Stimulated activated CD4-positive, alpha-beta T cell treated with anti-CD3 and anti-CD28 coated beads, Interleukin-4, amount 100 ng/mL, for 1 hour (primary cell): Measurements from ENCODE around the gene ARHGAP21.
A peak's percentile ranks its signal among the peaks of the same experiment; 100 is the strongest.
"Not testable (repeated sequence)": the region's sequence is repeated elsewhere in the genome, so short reads cannot be mapped to it uniquely, and the experiment has no call there.

ENCODE experiments used
- DNase-seq: peaks from one replicate; pipeline ENCODE4 v3.0.0-alpha.2; 2020

Gene ARHGAP21

GRCh38 chr10:24723788-24724380 lies at the start of gene ARHGAP21:
ARHGAP21 (minus strand) TSS chr10:24723887; CDS start chr10:24721899, 1,988 bp downstream.
- peak; percentile 41 for DNase-seq

DNA sequence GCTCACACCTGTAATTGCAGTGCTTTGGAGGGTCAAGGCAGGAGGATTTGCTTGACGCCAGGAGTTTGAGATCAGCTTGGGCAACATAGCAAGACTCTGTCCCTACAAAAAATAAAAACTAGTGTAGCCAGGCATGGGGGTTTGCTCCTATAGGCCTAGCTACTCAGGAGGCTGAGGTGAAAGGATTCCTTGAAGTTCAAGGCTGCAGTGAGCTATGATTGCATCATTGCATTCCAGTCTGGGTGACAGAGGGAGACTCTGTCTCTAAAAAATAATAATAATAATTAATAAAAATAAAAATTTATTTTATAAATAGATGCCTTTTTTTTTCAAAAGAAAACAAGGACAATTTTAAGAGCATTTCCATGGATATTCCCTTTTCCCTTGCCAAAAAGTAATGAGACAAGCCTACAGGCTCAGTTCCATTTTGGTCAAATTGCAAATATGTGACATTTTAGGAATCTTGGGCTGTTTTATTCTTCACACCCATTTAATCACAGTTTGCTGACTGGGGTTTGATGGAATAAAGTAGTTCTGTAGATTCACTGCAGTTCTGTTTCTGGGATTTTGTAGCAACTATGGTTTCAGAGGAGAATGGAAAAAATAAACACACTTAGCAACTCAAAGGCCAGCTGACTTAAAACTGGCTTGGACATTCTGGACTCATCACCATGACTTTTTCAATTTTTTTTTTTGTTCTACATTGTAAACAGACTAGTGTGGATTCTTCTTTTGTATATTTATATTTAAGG lies 48.4 kb upstream of the ARHGAP21 start:
- no peak for DNase-seq

DNA sequence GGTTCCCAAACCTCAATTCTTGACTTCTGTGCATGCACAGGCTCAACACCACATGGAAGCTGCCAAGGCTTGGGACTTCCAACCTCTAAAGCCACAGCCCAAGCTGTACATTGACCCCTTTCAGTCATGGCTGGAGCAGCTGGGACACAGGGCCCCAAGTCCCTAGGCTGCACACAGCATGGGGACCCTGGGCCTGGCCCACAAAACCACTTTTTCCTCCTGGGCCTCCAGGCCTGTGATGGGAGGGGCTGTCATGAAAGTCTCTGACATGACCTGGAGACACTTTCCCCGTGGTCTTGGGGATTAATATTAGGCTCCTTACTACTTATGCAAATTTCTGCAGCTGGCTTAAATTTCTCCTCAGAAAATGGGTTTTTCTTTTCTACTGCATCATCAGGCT lies 41.3 kb upstream of the ARHGAP21 start:
- DNase-seq = not testable (repeated sequence)

GRCh38 chr10:24762966-24763623 lies 39.4 kb upstream of the ARHGAP21 start:
- DNase-seq = no peak

- DNase-seq = no peak
These were observed 38.7 kb upstream of the ARHGAP21 start for GRCh38 chr10:24762161-24762924.

GRCh38 chr10:24759672-24760071 lies 36.0 kb upstream of the ARHGAP21 start:
- DNase-seq = no peak

DNA sequence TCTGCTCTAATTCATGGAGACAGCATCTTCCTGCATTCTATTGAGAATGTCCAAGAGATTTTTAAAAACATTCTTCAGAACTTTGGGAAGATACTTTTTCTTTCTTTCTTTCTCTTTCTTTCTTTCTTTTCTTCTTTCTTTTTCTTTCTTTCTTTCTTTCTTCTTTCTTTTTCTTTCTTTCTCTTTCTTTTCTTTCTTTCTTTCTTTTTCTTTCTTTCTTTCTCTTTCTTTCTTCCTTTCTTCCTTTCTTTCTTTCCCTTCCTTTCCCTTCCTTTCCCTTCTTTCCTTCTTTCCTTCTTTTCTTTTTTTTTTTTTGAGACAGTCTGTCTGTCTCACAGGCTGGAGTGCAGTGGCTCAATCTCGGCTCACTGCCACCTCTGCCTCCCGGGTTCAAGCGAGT lies 34.6 kb upstream of the ARHGAP21 start:
- DNase-seq = not testable (repeated sequence)

- no peak for DNase-seq
These were observed 32.6 kb upstream of the ARHGAP21 start for GRCh38 chr10:24756283-24756682.

DNA sequence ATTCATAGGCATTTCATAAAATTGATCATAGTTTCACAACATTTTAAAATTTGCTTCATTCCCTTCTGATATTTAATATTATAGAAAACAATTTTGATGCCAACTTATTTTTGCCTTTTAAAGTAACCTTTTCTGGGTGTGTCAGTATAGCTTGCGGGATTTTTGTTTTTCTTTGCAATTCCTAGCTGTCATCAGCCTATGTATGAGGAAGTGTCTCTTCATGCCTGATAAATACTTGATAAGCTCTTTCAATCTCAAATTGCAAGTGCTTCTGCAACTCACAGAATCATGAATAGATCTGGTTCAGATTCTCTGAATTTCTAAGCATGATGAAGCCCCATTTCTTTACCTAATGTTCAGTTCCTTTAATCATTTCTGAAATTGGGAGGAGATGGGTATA lies 28.0 kb upstream of the ARHGAP21 start:
- DNase-seq = no peak

- no peak for DNase-seq
These were observed 27.0 kb upstream of the ARHGAP21 start for GRCh38 chr10:24750695-24751094.

GRCh38 chr10:24748214-24748613 lies 24.5 kb upstream of the ARHGAP21 start:
- no peak for DNase-seq

GRCh38 chr10:24744946-24745345 lies 21.3 kb upstream of the ARHGAP21 start:
- no peak for DNase-seq

DNA sequence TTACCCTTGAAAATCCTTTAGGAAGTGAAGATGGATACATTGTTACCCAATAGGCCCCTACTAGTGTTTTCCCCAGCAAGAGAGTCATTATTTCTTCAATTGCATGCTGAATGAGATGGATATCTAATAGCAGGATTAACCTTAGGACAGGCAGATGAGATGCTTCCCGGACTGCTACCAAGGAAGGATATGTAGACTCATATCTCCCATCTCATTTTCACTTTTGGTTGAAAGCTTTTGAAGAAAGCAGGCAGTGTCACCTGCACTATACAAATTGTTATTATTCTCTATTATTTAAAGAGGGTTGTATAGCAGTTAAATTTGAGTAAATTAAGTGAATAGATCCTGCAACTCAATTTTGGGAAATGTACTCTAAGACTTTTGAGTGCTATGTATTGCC lies 17.0 kb upstream of the ARHGAP21 start:
- DNase-seq = no peak

GRCh38 chr10:24737001-24737400 lies 13.3 kb upstream of the ARHGAP21 start:
- no peak for DNase-seq

GRCh38 chr10:24731942-24732341 lies 8.3 kb upstream of the ARHGAP21 start:
- DNase-seq = no peak

- no peak for DNase-seq
These were observed 7.1 kb upstream of the ARHGAP21 start for GRCh38 chr10:24730811-24731210.

DNA sequence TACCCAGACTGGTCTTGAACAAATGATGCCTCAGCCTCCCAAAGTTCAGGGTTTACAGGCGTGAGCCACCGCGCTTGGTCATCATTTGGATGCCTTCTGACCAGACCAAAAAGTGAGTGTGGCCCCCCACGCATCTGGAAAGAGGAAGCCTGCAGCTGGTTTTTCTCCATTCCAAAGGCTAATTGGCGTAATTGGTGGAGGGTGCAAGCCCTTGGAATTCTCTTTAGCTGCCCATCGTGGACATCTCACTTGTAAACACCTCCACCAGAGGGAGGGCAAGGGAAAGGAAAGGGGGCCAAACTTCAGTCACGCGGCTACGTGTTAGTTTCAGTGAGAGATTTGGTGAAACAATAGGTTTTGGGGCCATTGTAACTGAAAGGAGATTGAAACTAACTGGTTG lies 4.1 kb upstream of the ARHGAP21 start:
- DNase-seq = no peak

DNA sequence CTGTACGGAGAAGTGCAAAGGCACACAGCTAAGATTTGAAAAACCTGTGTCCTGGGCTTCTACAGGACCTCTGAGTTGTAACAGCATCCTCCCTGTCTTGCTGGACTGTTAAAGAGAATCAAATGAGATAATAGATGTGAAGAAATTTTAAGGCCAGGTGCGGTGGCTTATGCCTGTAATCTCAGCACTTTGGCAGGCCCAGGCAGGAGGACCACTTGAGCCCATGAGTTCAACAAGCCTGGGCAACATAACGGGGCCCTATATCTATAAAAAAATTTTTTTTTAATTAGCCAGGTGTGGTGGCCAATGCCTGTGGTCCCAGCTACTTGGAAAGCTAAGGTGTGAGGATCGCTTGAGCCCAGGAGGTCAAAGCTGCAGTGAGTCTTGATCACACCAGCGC lies 2.9 kb upstream of the ARHGAP21 start:
- DNase-seq = no peak

- DNase-seq = not testable (repeated sequence)
These were observed 2.3 kb upstream of the ARHGAP21 start for GRCh38 chr10:24726029-24726428.

DNA sequence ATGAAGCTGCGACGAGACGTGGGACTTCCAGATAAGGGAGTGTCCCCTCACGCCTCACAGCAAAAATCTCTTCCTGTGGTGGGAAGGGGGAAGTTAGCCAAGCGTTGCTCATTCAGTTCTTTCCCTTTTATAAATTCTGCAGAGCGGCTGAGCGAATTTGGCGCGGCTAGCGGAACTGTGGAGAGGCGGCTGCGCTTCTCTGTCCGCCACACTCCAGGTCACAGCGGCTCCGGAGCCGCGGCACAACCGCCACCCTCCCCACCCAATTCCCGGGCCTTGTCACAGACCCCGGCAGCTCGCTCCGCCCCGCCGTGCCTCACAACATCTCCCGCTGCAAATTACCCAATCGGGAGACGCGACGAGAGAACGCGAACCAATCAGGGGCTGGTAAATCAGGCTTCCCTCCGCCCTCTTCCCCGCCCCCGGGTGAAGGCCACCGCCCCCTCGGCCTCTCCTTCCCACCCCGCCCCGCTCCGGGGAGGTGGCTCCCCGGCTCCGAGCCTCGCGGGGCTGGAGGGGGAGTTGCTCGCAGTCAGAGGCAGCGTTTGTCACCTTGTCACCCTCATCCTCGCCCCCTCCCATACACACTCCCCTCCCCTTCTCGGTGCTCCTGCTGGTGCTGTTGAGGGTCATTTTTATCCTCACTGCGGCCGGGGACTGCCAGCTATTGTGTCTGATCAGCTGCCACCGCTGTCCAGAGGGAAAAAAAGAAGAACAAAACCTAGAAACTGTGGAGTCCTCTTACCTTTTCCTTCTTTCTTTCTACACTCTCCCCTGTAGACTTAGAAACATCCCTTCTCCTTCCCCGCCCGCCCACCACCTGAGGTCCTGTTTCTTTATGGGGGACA lies 918 bp upstream of the ARHGAP21 start:
- DNase-seq = peak; percentile 95

DNA sequence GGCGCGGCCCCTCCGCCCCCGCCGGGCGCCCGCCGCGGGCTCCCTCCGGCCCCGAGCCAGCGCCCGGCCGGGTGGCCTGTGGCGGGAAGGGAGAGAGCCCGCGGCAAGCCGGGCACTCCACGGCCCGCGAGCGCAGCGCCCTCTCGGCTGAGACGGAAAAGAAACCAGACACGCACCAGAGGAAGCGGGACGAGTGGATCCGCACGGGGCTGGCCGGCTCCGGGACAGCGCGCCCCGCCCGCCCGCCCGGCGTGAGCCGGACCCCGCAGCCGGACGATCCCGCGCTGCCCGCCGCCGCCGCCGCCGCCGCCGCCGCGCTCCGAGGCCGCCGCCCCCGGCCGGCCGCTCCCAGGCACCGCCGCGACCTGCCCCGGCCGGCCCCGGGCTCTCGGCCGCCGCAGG lies 300 bp downstream of the ARHGAP21 start:
- peak; percentile 24 for DNase-seq

DNA sequence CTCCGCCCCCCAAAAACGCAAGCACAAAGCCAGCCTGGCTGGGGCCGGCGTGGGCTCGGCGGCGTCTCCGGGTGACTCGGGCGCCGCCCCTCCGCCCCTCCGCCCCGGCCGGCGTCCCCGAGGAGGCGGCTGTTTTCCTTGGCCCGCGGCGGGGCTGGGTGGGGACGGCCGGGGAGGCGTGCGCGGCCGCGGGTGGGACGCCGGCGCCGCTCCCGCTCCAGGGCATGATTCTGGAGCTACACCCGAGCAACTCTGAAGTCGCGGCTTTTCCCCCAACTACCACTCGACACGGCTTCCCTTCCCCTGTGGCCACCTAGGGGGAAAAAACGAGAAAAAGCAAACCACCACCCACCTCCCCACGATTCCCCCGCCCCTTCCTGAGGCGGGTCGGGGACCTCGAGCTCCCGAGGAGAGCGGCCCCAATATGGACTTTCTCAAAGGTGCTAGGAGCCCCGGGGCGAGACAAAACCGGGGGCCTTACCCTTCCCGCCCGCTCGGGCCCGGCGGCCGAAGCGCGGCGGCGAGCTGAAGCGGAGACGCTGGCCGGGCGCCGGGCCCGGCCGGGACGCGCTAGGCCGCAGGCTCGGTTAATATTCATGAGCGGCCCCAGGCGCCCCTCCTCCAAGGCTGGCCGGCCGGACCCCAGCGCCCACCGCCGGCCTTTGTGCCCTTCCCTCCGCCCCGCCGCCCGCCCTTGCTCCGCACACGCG lies 856 bp downstream of the ARHGAP21 start:
- peak; percentile 47 for DNase-seq
